NCI-H460 (cell line): ENCODE measurements around the gene HERPUD2. TPM values are rescaled to one million over a fixed set of nuclear protein-coding genes. Genes with fewer than 3 reads are reported as not detected.
"Not testable (repeated sequence)": the region's sequence is repeated elsewhere in the genome, so short reads cannot be mapped to it uniquely, and the experiment has no call there.

Experiments
- DNase-seq: peaks from one replicate; pipeline ENCODE4 v3.0.0-alpha.2; 2016; ENCODE audit warnings: low read depth; ENCODE audit errors: extremely low read depth
- total RNA-seq: library from RNA; depleted of rRNA; stranded (reverse); fragments of >200 nt; shearing (Covaris generic); gene quantifications from 2 replicates; pipeline ENCODE4 v1.2.3, GENCODE V29; 2014; rRNA removed

The HERPUD2 gene
- total RNA-seq, 1 experiment from 2014 or later = 20.8 TPM

- peak; percentile 38 for DNase-seq
Measured at GRCh38 chr7:35624299-35625186, 70.4 kb downstream of the HERPUD2 start.

GRCh38 chr7:35623381-35623780 is 71.6 kb downstream of the HERPUD2 start:
- no peak for DNase-seq

GRCh38 chr7:35619863-35620262 is 75.1 kb downstream of the HERPUD2 start:
- DNase-seq = no peak

- no peak for DNase-seq
Measured at GRCh38 chr7:35617041-35617440, 77.9 kb downstream of the HERPUD2 start.

GRCh38 chr7:35613150-35613549 is 81.8 kb downstream of the HERPUD2 start:
- DNase-seq = no peak

GRCh38 chr7:35605760-35606159 is 89.2 kb downstream of the HERPUD2 start:
- no peak for DNase-seq

- no peak for DNase-seq
Measured at GRCh38 chr7:35604595-35604994, 90.3 kb downstream of the HERPUD2 start.

- DNase-seq = no peak
Measured at GRCh38 chr7:35599645-35600044, 95.3 kb downstream of the HERPUD2 start.

GRCh38 chr7:35599061-35599460 is 95.9 kb downstream of the HERPUD2 start:
- no peak for DNase-seq

- DNase-seq = no peak
Measured at GRCh38 chr7:35596061-35596460, 98.9 kb downstream of the HERPUD2 start.

GRCh38 chr7:35593899-35594298 is 101.0 kb downstream of the HERPUD2 start:
- no peak for DNase-seq

- no peak for DNase-seq
Measured at GRCh38 chr7:35588647-35589046, 106.3 kb downstream of the HERPUD2 start.

- no peak for DNase-seq
Measured at GRCh38 chr7:35584990-35585389, 109.9 kb downstream of the HERPUD2 start.

- DNase-seq = not testable (repeated sequence)
Measured at GRCh38 chr7:35584533-35584932, 110.4 kb downstream of the HERPUD2 start.

Other genes with a start within 250 kb of the HERPUD2 start
- gene SEPTIN7, start 105.9 kb upstream of the HERPUD2 start, total RNA-seq = 189 and 233 TPM in 2 replicates